Karpas-422 (cell line): Measurements from ENCODE around the gene APCDD1. TPM values are rescaled to one million over a fixed set of nuclear protein-coding genes. Genes with fewer than 3 reads are reported as not detected.

Experiments
- DNase-seq: peaks from one replicate; pipeline ENCODE4 v3.0.0-alpha.2; 2015
- H2AFZ ChIP-seq: fragments of 200-600 bp; sonication (generic); 2 replicates; pipeline ENCODE4 v1.6.1; 2014; ENCODE audit warnings: antibody characterized with exemption, low read length, mixed read lengths
- H3K27ac ChIP-seq: fragments of 200-600 bp; sonication (generic); 2 replicates; pipeline ENCODE4 v1.5.1; 2014; ENCODE audit warnings: mild to moderate bottlenecking, low read length, moderate library complexity
- H3K27me3 ChIP-seq: fragments of 200-600 bp; sonication (generic); 2 replicates; pipeline ENCODE4 v1.6.1; 2014; ENCODE audit warnings: low read length, mixed read lengths
- H3K36me3 ChIP-seq: fragments of 200-600 bp; sonication (generic); 2 replicates; pipeline ENCODE4 v1.6.1; 2014; ENCODE audit warnings: low read length, mixed read lengths; ENCODE audit not compliant: insufficient read depth
- H3K4me1 ChIP-seq: fragments of 200-600 bp; sonication (generic); 2 replicates; pipeline ENCODE4 v1.6.1; 2014; ENCODE audit warnings: mild to moderate bottlenecking, low read length, mixed read lengths
- H3K4me2 ChIP-seq: fragments of 200-600 bp; sonication (generic); 2 replicates; pipeline ENCODE4 v1.6.1; 2014; ENCODE audit warnings: low read length, low read depth, mild to moderate bottlenecking; ENCODE audit not compliant: poor library complexity, severe bottlenecking
- H3K4me3 ChIP-seq: fragments of 200-600 bp; sonication (generic); 2 replicates; pipeline ENCODE4 v1.5.1; 2014; ENCODE audit warnings: mild to moderate bottlenecking, antibody characterized with exemption, low read length, mixed read lengths
- H3K79me2 ChIP-seq: fragments of 200-600 bp; sonication (generic); 2 replicates; pipeline ENCODE4 v1.6.1; 2014; ENCODE audit warnings: mild to moderate bottlenecking, low read length, mixed read lengths
- H3K9ac ChIP-seq: fragments of 200-600 bp; sonication (generic); 2 replicates; pipeline ENCODE4 v1.6.0; 2014; ENCODE audit warnings: low read length
- H3K9me2 ChIP-seq: fragments of 200-600 bp; sonication (generic), shearing (Covaris generic); replicated peaks from 2 replicates; pipeline ENCODE4 v1.6.0; 2014; ENCODE audit warnings: mild to moderate bottlenecking, low read length, moderate library complexity; ENCODE audit not compliant: insufficient read depth
- H3K9me3 ChIP-seq: fragments of 300-700, 200-600 bp; sonication (generic); 2 replicates; pipeline ENCODE4 v1.6.1; 2014; ENCODE audit warnings: low read length, mixed read lengths
- H4K20me1 ChIP-seq: fragments of 200-600 bp; sonication (generic); 2 replicates; pipeline ENCODE4 v1.6.1; 2014; ENCODE audit warnings: mild to moderate bottlenecking, antibody characterized with exemption, low read length, low read depth; ENCODE audit not compliant: insufficient read depth
- total RNA-seq: library from RNA; depleted of rRNA; stranded (reverse); fragments of >200 nt; shearing (Covaris generic); gene quantifications from 2 replicates; pipeline ENCODE4 v1.2.3, GENCODE V29; 2014; ENCODE audit warnings: low replicate concordance

The APCDD1 gene
- total RNA-seq, 1 experiment from 2014 or later = not detected

GRCh38 chr18:10453261-10453805, 1.1 kb upstream of the APCDD1 start:
- no peak overlapping the region for H3K9ac ChIP-seq
- no peaks in the 10 kb centered on the region for H3K4me1 ChIP-seq
- no peaks in the 10 kb centered on the region for H3K27me3 ChIP-seq
- no peaks in the 10 kb centered on the region for H4K20me1 ChIP-seq
- H3K4me2 ChIP-seq = no peak overlapping the region
- no peaks in the 10 kb centered on the region for H3K36me3 ChIP-seq
- DNase-seq = no peak
- no peaks in the 10 kb centered on the region for H3K9me3 ChIP-seq
- no peaks in the 10 kb centered on the region for H3K9me2 ChIP-seq
- no peak overlapping the region for H3K4me3 ChIP-seq
- no peaks in the 10 kb centered on the region for H3K79me2 ChIP-seq
- no peak overlapping the region for H2AFZ ChIP-seq
- H3K27ac ChIP-seq = no peak overlapping the region

GRCh38 chr18:10454681-10455557, 484 bp downstream of the APCDD1 start:
- no peak overlapping the region for H2AFZ ChIP-seq
- no peak for DNase-seq
- no peaks in the 10 kb centered on the region for H3K9me3 ChIP-seq
- H3K27me3 ChIP-seq = no peaks in the 10 kb centered on the region
- no peaks in the 10 kb centered on the region for H3K36me3 ChIP-seq
- no peak overlapping the region for H3K9ac ChIP-seq
- no peaks in the 10 kb centered on the region for H4K20me1 ChIP-seq
- no peak overlapping the region for H3K4me3 ChIP-seq
- no peak overlapping the region for H3K4me2 ChIP-seq
- H3K79me2 ChIP-seq = no peaks in the 10 kb centered on the region
- H3K4me1 ChIP-seq = peaks cover 7% of the 10 kb centered on the region
- H3K27ac ChIP-seq = no peak overlapping the region
- H3K9me2 ChIP-seq = no peaks in the 10 kb centered on the region

GRCh38 chr18:10455726-10456453, 1.5 kb downstream of the APCDD1 start:
- H3K79me2 ChIP-seq = no peaks in the 10 kb centered on the region
- H3K9ac ChIP-seq = no peak overlapping the region
- peaks cover 7% of the 10 kb centered on the region for H3K4me1 ChIP-seq
- no peak overlapping the region for H3K4me2 ChIP-seq
- H2AFZ ChIP-seq = no peak overlapping the region
- H4K20me1 ChIP-seq = no peaks in the 10 kb centered on the region
- no peaks in the 10 kb centered on the region for H3K27me3 ChIP-seq
- no peaks in the 10 kb centered on the region for H3K9me2 ChIP-seq
- H3K36me3 ChIP-seq = no peaks in the 10 kb centered on the region
- H3K9me3 ChIP-seq = no peaks in the 10 kb centered on the region
- DNase-seq = no peak
- no peak overlapping the region for H3K27ac ChIP-seq
- H3K4me3 ChIP-seq = no peak overlapping the region

- peaks cover 7% of the 10 kb centered on the region for H3K4me1 ChIP-seq
- no peak overlapping the region for H3K4me3 ChIP-seq
- no peak overlapping the region for H2AFZ ChIP-seq
- no peak overlapping the region for H3K27ac ChIP-seq
- DNase-seq = no peak
- H3K27me3 ChIP-seq = no peaks in the 10 kb centered on the region
- no peak overlapping the region for H3K4me2 ChIP-seq
- H3K9me3 ChIP-seq = no peaks in the 10 kb centered on the region
- no peaks in the 10 kb centered on the region for H3K36me3 ChIP-seq
- H3K9ac ChIP-seq = no peak overlapping the region
- H3K9me2 ChIP-seq = no peaks in the 10 kb centered on the region
- no peaks in the 10 kb centered on the region for H3K79me2 ChIP-seq
- H4K20me1 ChIP-seq = no peaks in the 10 kb centered on the region
These were observed 2.3 kb downstream of the APCDD1 start for GRCh38 chr18:10456718-10457117.

- no peak for DNase-seq
These were observed 2.7 kb downstream of the APCDD1 start for GRCh38 chr18:10457128-10457527.

GRCh38 chr18:10457767-10458166, 3.3 kb downstream of the APCDD1 start:
- no peak for DNase-seq
- Histone ChIP-seq H3K27me3 (no peaks in the 10 kb centered on the region), H3K27ac (no peak overlapping the region), H3K4me1 (peaks cover 7% of the 10 kb centered on the region), H4K20me1 (no peaks in the 10 kb centered on the region), H3K79me2 (no peaks in the 10 kb centered on the region), H3K9me2 (no peaks in the 10 kb centered on the region), H3K9ac (no peak overlapping the region), H3K4me3 (no peak overlapping the region), H3K9me3 (no peaks in the 10 kb centered on the region), H3K36me3 (no peaks in the 10 kb centered on the region), H3K4me2 (no peak overlapping the region), H2AFZ (no peak overlapping the region)

More at GRCh38 chr18:10457128-10457527, 2.7 kb downstream of the APCDD1 start:
- Histone ChIP-seq H3K9me2 (no peaks in the 10 kb centered on the region), H3K27ac (no peak overlapping the region), H3K36me3 (no peaks in the 10 kb centered on the region), H2AFZ (no peak overlapping the region), H3K27me3 (no peaks in the 10 kb centered on the region), H3K4me3 (no peak overlapping the region), H3K9me3 (no peaks in the 10 kb centered on the region), H3K4me1 (peaks cover 7% of the 10 kb centered on the region), H3K79me2 (no peaks in the 10 kb centered on the region), H4K20me1 (no peaks in the 10 kb centered on the region), H3K4me2 (no peak overlapping the region), H3K9ac (no peak overlapping the region)

- Histone ChIP-seq H3K9me3 (no peaks in the 10 kb centered on the region), H3K4me3 (no peak overlapping the region), H4K20me1 (no peaks in the 10 kb centered on the region), H3K36me3 (no peaks in the 10 kb centered on the region), H3K4me2 (no peak overlapping the region), H3K4me1 (peaks cover 7% of the 10 kb centered on the region), H3K27me3 (no peaks in the 10 kb centered on the region), H3K79me2 (no peaks in the 10 kb centered on the region), H3K9me2 (no peaks in the 10 kb centered on the region), H3K27ac (no peak overlapping the region), H2AFZ (no peak overlapping the region), H3K9ac (no peak overlapping the region)
- DNase-seq = no peak
These were observed 4.3 kb downstream of the APCDD1 start for GRCh38 chr18:10458691-10459090.

- Histone ChIP-seq H3K9ac (no peak overlapping the region), H2AFZ (no peak overlapping the region), H3K4me1 (peaks cover 7% of the 10 kb centered on the region), H3K27ac (no peak overlapping the region), H3K36me3 (no peaks in the 10 kb centered on the region), H3K9me3 (no peaks in the 10 kb centered on the region), H3K4me3 (no peak overlapping the region), H3K79me2 (no peaks in the 10 kb centered on the region), H3K9me2 (no peaks in the 10 kb centered on the region), H3K27me3 (no peaks in the 10 kb centered on the region), H3K4me2 (no peak overlapping the region), H4K20me1 (no peaks in the 10 kb centered on the region)
- DNase-seq = no peak
These were observed 5.2 kb downstream of the APCDD1 start for GRCh38 chr18:10459587-10459986.
